Measurements from ENCODE around the gene BRMS1.
A peak's percentile ranks its signal among the peaks of the same experiment; 100 is the strongest.

The BRMS1 gene

GRCh38 chr11:66336234-66337102 lies 8.4 kb downstream of the BRMS1 start, which contains the start of gene RIN1:
TSS of gene RIN1 (minus strand) at chr11:66336434. CDS start at chr11:66336402, 32 bp downstream.
- peak; percentile 90 for DNase-seq (ENCODE audit: low spot score)

GRCh38 chr11:66335531-66336233 lies 9.2 kb downstream of the BRMS1 start:
- DNase-seq (ENCODE audit: low spot score): peak; percentile 36

- no peak for DNase-seq (ENCODE audit: low spot score)
These were observed 10.1 kb downstream of the BRMS1 start for GRCh38 chr11:66334605-66335442.

- DNase-seq (ENCODE audit: low spot score): no peak
These were observed 10.9 kb downstream of the BRMS1 start for GRCh38 chr11:66333896-66334604.

GRCh38 chr11:66333220-66333877 lies 11.6 kb downstream of the BRMS1 start:
- DNase-seq (ENCODE audit: low spot score): no peak

GRCh38 chr11:66332371-66333219 lies 12.3 kb downstream of the BRMS1 start:
- no peak for DNase-seq (ENCODE audit: low spot score)

- no peak for DNase-seq (ENCODE audit: low spot score)
These were observed 13.1 kb downstream of the BRMS1 start for GRCh38 chr11:66331542-66332370.

GRCh38 chr11:66330931-66331330 lies 14.0 kb downstream of the BRMS1 start:
- no peak for DNase-seq (ENCODE audit: low spot score)

GRCh38 chr11:66329165-66329673 lies 15.7 kb downstream of the BRMS1 start:
- no peak for DNase-seq (ENCODE audit: low spot score)

- peak; percentile 80 for DNase-seq (ENCODE audit: low spot score)
These were observed 16.4 kb downstream of the BRMS1 start for GRCh38 chr11:66328302-66329144.

- DNase-seq (ENCODE audit: low spot score): peak; percentile 70
These were observed 16.9 kb downstream of the BRMS1 start for GRCh38 chr11:66328031-66328301.

GRCh38 chr11:66327171-66328030 lies 17.5 kb downstream of the BRMS1 start:
- peak; percentile 28 for DNase-seq (ENCODE audit: low spot score)

- DNase-seq (ENCODE audit: low spot score): peak; percentile 29
These were observed 18.4 kb downstream of the BRMS1 start for GRCh38 chr11:66326261-66327111.

- DNase-seq (ENCODE audit: low spot score): no peak
These were observed 19.6 kb downstream of the BRMS1 start for GRCh38 chr11:66325263-66325671.

GRCh38 chr11:66324664-66325063 lies 20.2 kb downstream of the BRMS1 start:
- DNase-seq (ENCODE audit: low spot score): no peak

- DNase-seq (ENCODE audit: low spot score): no peak
These were observed 21.2 kb downstream of the BRMS1 start for GRCh38 chr11:66323684-66324083.
